Dermis microvascular lymphatic vessel endothelial cell (primary cell): Measurements from ENCODE around the gene MAP3K5. TPM values are rescaled to one million over a fixed set of nuclear protein-coding genes. Genes with fewer than 3 reads are reported as not detected.
"Not testable (repeated sequence)": the region's sequence is repeated elsewhere in the genome, so short reads cannot be mapped to it uniquely, and the experiment has no call there.

ENCODE experiments used
- DNase-seq, 2 donors: peaks; one replicate each; pipeline versions ENCODE4 v3.0.0 to v3.0.0-alpha.2; 2010; ENCODE audit warnings: low read depth in 2 of 2
- total RNA-seq: library from RNA; depleted of rRNA; stranded (reverse); fragments of >200 nt; gene quantifications from 2 replicates; pipeline ENCODE4 v1.2.1, GENCODE V29; 2014

The MAP3K5 gene
- total RNA-seq, 1 donor from 2014 or later: 2.3 TPM

DNA sequence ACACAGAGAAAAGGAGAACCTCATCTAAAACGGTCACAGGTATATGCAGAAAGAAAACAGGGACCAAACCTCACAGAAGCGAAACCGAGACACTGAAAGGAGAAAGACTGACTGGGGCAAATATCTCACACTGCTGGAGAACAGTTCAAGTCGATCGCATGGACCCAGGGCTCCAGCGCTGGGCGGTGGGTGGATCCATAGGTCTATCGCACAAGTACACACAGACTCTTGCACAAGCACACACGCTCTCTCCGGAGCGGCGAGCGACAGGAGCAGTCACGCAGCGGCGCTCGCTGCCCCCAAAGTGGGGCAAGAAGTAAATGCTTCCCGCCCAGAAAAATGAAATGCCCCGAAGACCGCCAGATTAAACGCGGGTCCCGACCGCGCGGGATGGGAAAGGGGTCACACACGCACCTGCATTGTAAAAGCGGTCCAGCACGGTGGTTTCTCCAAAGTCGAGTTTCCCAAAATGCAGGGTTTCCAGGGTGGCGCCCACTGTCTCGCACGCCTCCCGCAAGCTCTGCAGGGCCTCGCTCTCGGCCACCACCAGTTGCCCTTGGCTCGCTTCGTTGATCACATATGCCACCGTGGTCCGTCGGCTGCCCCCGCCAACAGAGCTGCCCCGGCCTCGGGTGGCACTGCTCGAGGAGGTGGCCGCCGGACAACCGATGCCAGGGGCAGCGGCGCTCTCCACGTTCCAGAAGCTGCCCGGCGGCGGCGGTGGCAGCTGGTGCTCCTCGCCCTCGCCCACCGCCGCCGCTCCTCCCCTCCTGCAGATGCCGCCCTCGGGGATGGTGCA is 782 bp downstream of the MAP3K5 start:
- peak in 1 of 2 donors; percentile 63 for DNase-seq

DNA sequence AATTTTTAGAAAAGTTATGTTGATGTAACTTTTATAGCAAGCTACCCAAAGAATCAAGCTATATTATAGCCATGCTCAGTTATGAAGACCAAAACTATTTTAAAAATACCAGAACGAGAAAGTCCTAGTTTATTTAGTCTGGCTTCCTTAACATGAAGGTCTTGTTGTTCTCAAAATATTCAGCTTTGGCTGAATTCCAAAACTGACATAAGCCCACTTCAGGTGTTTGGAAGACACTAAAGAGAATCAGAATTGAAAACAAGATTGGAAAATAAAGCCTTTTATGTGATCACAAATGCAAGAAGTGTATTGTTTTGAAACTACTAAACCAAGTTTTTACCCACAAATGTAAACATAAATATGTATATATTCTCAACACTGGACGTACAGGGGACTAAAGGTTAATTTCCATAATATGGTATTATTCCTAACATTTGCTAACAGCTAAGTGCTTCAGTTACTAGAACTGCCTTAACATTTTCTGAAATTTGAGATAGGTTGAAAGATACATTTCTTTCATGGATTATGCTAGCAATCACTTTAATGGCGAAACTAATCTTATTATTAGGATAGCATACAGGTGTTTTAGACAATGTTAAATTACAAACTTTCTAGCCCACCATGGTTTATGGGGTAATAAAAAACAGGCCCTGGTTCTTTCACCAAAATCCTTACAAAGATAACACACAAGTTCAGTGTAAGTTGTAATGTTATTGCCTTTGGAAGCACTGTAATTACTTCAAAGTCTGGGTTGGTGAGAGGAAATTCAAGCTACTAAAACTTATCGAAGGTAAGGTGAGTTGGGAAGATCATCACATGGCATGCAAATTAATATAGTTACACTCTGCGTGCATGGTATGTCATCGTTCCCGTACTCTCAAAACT is 1.6 kb downstream of the MAP3K5 start:
- no peak for DNase-seq

DNA sequence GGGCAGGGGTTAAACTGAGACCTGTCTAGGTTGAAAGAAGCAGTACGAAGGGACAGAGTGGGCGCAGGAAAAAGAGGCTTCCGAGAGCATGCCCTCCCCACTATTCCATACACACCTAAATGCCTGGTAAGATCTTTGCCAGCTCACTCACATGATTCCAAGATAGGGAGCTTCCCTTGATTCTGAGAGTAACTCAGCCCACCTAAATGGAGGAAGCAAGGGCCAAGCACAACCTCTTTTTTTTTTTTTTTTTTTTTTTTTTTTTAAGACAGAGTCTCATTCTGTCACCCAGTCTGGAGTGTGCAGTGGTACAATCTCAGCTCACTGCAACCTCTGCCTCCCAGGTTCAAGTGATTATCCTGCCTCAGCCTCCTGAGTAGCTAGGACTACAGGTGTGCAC is 2.8 kb downstream of the MAP3K5 start:
- DNase-seq: not testable (repeated sequence)

DNA sequence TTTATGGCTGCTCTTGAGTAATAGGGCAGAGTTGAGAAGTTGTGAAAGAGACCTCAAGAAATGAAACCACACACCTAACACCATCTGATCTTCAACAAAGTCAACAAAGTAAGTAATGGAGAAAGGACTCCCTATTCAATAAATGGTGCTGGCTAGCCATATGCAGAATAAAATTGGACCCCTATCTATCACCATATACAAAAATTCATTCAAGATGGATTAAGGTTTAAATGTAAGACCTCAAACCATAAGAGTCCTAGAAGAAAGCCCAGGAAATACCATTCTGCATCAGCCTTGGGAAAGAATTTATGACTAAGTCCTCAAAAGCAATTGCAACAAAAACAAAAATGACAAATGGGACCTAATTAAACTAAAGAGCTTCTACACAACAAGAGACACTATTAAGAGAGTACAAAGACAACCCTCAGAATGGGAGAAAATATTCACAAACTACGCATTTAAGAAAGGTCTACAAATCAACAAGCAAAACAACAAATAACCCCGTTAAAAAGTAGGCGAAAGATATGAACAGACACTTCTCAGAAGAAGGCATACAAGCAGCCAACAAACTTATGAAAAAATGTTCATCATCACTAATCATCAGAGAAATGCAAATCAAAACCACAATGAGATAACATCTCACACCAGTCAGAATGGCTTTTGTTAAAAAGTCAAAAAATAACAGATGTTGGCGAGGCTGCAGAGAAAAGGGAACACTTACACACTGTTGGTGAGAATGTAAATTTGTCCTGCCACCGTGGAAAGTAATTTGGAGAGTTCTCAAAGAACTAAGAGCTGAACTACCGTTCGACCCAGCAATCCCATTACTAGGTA is 4.0 kb downstream of the MAP3K5 start:
- no peak for DNase-seq

DNA sequence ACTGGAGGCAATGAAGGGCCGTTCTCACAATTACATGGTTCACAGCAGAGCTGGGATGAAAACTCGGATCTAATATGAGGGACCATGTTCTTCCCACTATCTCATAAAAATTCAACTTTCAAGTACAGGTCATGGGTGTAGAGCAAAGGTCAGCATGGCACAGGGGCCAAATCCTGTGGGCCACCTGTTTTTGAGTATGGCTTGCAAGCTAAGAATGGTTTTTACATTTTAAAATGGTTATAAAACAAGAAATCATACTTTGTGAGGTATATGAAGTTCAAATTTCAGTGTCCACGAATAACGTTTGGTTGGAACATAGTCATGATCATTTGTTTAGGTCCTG is 4.6 kb downstream of the MAP3K5 start:
- DNase-seq: no peak

DNA sequence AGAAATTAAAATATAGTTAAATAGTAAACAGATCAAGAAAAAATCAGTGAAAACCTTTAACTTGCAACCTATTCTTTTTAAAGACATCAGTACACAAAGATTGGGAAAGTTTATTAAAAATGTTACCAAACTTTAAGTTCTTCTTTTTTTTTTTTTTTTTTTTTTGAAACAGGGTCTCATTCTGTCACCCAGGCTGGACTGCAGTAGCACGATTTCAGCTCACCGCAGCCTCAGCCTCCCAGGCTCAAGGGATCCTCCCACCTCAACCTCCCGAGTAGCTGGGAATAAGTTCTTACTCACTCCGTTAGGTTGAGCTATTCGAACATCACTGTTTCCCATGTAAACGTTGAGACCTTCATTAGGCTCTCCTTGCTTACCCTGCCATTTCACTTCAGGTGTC is 5.6 kb downstream of the MAP3K5 start:
- no peak for DNase-seq

DNA sequence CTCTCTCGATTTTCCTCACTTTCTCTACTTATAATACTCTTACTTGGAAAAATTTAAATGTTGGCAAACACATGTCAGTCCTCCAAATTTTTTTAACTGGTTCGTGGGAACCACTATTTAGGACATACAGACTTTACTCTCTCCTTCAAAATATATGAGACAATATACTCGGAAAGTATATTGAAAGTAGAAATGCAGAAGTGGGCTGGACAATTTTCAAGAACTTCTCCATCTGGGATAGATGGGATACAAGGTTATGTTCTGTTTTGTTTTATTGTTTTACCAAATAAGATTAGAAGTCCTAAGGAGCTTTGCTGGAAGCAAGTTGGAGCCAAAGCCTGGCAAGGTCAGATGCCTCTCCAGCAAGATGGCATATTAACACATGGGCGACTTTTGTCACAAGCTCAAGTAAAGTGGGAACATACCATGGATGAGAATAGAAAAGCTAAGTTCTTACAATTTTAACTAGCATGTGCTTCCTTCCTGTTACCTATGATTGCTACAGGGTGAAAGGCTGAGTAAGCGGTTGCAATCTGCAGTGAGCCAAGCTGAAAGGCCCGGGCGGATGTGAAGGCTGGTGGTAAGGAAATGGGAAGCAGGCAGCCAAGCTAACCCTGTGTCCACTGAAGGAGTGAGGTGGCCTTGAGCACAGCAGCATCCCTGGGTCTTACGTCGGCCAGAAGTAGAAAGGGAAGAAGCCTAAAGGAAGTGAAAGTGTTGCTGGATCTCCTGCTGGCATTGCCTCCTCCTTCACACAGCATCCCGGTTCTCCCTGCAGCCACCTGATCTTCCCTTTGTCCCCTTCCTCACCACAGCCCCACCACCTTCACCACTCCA is 7.1 kb downstream of the MAP3K5 start:
- DNase-seq: peak in 1 of 2 donors; percentile 82

DNA sequence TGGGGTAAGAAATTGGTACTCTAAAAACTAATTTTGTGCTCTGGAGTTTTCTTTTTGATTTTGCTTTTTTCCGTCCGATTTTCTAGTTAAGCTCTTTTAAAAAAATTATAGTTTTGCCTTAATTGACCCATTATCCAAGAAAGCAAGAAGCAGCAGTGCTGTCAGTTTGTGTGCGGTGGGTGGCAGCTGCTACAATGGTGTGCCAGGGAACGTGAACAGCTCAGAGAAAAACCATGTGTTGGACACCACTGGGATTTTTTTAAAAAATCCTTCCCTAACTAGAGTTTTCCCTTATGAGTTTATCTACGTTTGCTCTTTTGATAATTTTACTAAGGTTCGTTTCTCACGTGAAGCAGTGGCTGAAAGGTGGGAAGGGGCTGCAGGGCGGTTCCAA is 8.0 kb downstream of the MAP3K5 start:
- DNase-seq: no peak

DNA sequence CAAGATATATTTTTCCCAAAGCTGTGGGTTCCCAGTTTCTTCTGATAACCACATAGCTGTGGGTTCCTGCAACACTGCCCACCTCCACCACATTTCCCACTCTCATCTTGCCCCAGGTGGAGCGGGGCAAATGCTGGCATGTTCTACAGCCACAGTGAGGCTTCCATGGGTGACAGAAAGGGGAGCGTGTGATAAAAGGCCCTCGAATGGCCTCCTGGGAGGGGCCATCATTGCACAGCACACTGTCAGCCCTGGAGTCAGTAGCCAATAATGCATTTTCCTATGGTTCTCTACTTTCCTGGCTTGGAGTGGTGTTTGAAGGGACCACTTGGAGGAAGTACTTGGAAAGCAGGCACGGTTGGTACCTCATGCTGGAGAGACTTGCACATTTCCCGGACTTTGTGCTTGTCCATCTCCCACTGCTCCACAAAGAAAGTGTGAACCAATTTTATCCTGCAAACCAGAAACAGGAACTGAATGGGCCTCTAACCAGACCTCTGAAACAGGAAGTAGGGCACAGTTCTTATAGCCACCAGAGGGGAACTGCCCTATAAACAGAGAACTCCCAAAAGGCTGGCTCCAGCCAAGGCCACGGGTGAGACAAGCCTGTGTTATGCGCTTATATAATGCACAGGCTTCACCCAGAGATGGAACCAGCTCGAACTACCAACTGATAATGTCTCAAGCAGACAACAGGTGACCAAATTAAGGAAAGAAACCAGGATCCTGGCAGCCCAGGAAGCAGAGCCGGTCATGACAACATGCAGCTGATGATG is 8.6 kb downstream of the MAP3K5 start:
- no peak for DNase-seq

DNA sequence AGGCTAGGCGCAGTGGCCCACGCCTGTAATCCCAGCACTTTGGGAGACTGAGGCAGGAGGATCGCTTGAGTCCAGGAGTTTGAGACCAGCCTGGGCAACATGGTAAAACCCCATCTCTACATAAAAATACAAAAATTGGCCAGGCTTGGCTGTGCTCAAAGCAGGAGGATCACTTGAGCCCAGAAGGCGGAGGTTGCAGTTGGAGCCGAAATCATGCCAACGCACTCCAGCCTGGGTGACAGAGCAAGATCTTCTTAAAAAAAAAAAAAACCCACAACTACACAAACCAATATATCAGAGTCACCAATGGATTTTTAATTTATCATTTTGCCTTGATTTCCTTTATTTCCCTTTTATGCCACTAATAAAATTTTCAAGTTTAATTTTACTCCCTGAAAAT is 9.3 kb downstream of the MAP3K5 start:
- DNase-seq: no peak

DNA sequence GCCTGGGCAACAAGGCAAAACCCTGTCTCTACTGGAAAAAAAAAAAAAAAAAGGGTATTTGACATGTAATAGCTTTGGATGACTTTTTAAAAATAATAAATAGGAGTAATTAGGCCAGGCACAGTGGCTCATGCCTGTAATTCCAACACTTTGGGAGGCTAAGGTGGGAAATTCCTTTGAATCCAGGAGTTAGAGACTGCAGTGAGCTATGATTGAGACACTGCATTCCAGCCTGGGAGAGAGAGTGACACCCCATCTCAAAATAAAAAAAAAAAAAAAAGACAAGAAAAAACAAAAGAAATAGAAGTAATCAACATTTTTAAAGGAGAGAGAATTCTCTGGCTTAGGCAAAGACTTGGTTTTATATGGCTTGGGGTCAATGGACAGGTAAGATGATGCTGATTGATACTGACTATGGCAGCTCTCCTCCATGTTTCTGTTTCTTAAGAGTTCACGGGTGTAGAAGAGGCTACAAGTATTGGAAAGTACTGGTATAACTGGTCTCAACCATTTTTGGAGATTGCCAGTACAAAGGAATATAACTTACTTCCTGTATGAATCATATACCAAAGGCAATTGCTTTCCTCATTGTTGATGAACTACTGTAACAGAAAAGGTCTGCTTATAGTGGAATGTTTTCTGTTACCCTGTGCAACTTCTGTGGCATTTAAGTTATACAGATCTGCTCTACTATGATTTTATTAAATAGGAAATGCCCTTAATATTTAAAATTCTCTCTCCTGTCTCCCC is 10.1 kb downstream of the MAP3K5 start:
- DNase-seq: peak; percentile 61 to 81

DNA sequence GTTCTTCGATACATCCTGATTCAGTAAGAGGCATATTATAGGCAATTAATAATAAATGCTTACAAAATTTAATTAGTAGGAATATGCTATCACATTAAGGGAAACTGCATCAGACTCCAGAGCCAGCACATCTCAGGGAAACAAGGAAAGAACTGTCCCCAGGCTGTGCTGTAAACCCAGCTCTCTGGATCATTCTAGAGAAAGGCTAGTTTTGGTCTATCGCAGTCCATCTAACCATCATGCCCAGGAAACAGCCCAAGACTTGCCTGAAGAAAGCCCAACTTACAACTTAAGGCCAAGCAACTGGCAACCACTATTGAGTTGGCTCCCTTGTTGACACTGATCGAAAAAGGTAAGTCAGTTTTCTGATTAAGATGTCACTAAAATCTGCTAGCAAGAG is 11.3 kb downstream of the MAP3K5 start:
- DNase-seq: no peak

DNA sequence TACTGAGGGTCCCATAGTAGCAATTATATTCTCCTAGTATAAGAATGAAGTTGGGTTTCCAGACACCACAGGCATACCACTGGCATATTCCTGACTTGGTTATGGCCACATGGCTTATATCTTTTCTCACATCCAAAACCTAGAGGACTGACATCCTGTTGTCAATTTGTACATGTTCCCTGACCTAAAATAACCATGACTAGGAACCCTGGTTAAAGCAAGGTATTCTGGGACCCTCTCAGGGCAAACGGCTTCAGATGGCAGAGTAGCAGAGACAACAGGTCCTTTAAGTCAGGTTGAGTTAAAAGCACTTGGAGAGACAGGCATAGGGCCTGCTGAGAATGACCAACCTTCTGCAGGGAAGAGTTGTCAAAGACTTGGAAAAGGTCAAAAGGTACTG is 12.6 kb downstream of the MAP3K5 start:
- no peak for DNase-seq

DNA sequence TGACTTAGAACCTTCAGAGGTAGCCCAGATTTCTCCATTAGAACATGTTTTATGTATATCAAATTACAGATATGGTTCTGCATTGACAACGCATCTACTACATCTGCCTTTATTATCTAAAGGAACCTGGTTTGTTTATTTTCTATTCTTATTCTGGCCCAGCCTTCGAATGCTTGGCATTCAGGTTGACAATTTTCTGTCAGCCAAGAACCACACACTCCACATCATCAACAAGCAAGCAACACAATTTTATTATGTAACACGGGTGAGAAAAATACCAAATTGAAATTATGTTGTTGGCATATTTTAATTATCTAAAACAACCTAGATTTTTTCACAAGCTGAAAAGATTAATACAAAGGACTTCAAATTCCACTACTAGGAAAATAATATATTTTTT is 14.6 kb downstream of the MAP3K5 start:
- DNase-seq: no peak

DNA sequence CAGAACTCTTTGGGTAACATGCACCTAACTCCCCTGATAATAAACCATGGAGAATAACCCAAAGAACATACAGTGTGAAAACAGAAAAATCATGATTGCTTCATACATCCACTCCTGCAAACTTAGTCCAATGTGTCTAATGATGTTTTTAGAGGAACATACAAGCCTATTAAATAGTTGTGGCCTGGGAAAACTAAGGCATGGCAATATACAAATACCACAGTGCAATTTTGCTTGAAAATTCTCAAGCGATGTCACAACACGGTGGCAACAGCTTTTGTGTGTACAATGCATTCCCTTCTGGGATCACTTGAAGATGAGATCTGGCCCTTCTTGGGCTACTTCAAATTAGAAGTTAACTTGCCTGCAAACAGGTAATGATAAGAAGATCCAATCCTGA is 16.7 kb downstream of the MAP3K5 start:
- DNase-seq: no peak

DNA sequence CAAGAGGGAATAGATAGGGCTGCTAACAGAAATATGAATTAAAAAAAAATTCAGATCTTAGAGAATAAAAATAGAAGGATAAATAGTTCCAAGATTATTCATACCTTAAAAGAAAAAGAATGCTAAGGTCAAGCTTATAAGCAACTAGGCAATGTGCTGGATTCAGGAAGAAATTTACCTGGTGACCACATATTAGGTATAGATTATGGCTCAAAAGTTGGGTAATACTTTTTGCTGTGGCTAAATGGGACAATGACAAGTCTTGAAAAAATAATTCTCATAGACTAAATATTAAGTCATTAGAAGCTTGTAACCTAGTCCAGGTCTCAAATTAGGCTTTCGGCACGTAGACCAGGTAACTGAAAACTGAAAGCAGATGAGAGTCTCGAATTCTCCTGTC is 17.2 kb downstream of the MAP3K5 start:
- DNase-seq: no peak

DNA sequence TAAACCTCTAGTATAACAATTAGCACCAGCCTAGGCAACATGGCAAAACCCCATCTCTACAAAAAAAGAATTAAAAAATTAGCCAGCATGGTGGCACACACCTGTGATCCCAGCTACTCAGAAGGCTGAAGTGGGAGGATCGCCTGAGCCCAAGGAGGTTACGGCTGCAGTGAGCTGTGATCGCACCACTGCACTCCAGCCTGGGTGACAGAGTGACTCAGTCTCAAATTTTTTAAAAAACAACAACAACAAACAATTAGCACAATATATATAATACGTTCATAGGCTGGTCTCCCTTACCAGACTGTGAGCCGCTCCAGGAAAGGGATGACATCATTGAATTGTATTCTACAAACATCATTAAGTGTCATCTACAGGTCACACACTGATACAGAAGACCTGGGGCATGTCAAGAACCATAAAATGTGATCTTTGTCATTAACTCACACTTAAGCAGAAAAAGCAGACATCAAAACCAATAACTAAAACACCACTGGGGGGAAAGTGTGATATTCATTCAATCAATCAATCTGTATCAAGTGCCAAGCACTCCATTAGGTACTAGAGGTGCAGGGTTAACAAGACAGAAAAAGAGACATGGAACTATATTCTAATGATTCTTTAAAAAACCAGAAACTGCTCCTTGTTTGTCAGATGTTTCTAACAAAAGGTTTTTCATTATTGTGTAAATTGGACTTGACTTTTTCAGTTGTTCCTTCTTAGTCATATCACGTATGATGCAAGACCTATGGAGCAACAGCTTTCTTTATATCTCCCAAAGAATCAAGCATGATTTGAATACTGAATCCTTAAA is 17.8 kb downstream of the MAP3K5 start:
- DNase-seq: peak in 1 of 2 donors; percentile 36

DNA sequence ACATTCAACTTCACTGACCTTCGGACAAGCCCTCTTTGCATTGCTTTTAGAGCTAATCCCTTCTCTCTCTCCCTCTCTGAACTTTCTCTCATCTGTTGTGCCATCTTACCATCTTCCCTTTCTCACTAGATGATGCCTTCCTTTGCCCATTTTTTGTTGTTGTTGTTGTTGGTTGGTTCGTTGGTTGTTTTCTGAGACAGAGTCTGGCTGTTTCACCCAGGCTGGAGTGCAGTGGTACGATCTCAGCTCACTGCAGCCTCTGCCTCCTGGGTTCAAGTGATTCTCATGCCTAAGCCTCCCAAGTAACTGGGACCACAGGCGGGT is 18.8 kb downstream of the MAP3K5 start:
- no peak for DNase-seq
